ENCODE data around the gene RELN.
"Not testable (repeated sequence)": the region's sequence is repeated elsewhere in the genome, so short reads cannot be mapped to it uniquely, and the experiment has no call there.

Gene RELN

GRCh38 chr7:103824251-103824650, 165.2 kb downstream of the RELN start:
- no peak for DNase-seq

GRCh38 chr7:103823084-103823483, 166.4 kb downstream of the RELN start:
- no peak for DNase-seq

- DNase-seq: no peak
Observed at GRCh38 chr7:103821092-103821491, 168.4 kb downstream of the RELN start.

- not testable (repeated sequence) for DNase-seq
Observed at GRCh38 chr7:103815972-103816371, 173.5 kb downstream of the RELN start.

- no peak for DNase-seq
Observed at GRCh38 chr7:103813970-103814369, 175.5 kb downstream of the RELN start.

- DNase-seq: no peak
Observed at GRCh38 chr7:103811997-103812396, 177.5 kb downstream of the RELN start.

GRCh38 chr7:103811290-103811689, 178.2 kb downstream of the RELN start:
- no peak for DNase-seq

GRCh38 chr7:103810112-103810744, 179.2 kb downstream of the RELN start:
- DNase-seq: no peak

- no peak for DNase-seq
Observed at GRCh38 chr7:103809229-103809994, 180.0 kb downstream of the RELN start.

GRCh38 chr7:103805346-103805745, 184.1 kb downstream of the RELN start:
- DNase-seq: no peak

GRCh38 chr7:103803631-103804030, 185.8 kb downstream of the RELN start:
- no peak for DNase-seq

- no peak for DNase-seq
Observed at GRCh38 chr7:103799298-103799697, 190.2 kb downstream of the RELN start.

GRCh38 chr7:103797647-103798307, 191.7 kb downstream of the RELN start:
- DNase-seq: no peak

- no peak for DNase-seq
Observed at GRCh38 chr7:103796327-103796962, 193.0 kb downstream of the RELN start.

- no peak for DNase-seq
Observed at GRCh38 chr7:103795787-103796186, 193.7 kb downstream of the RELN start.

GRCh38 chr7:103795107-103795506, 194.4 kb downstream of the RELN start:
- no peak for DNase-seq

GRCh38 chr7:103794424-103794823, 195.0 kb downstream of the RELN start:
- DNase-seq: no peak

GRCh38 chr7:103793614-103794013, 195.8 kb downstream of the RELN start:
- no peak for DNase-seq

- DNase-seq: no peak
Observed at GRCh38 chr7:103791894-103792293, 197.6 kb downstream of the RELN start.

GRCh38 chr7:103787041-103787440, 202.4 kb downstream of the RELN start:
- not testable (repeated sequence) for DNase-seq

- no peak for DNase-seq
Observed at GRCh38 chr7:103784646-103785286, 204.7 kb downstream of the RELN start.

- DNase-seq: no peak
Observed at GRCh38 chr7:103781409-103781808, 208.0 kb downstream of the RELN start.

- not testable (repeated sequence) for DNase-seq
Observed at GRCh38 chr7:103780561-103780960, 208.9 kb downstream of the RELN start.

Data from GOT3 (cell line).